HEK293T (cell line): Measurements from ENCODE around the gene BANK1.

Source experiments
- BHLHE40 ChIP-seq: fragments of 450-650 bp; IDR thresholded peaks from 2 replicates; pipeline ENCODE4 v1.6.1; 2016; ENCODE audit warnings: mild to moderate bottlenecking, moderate library complexity, borderline replicate concordance
- ELF4 ChIP-seq: fragments of 450-650 bp; IDR thresholded peaks from 2 replicates; pipeline ENCODE4 v1.6.1; 2017; ENCODE audit warnings: antibody characterized with exemption
- FOXA1 ChIP-seq: fragments of 450-650 bp; IDR thresholded peaks from 2 replicates; pipeline ENCODE4 v1.6.1; 2016; ENCODE audit warnings: mild to moderate bottlenecking
- FOXK2 ChIP-seq: fragments of 450-650 bp; IDR thresholded peaks from 2 replicates; pipeline ENCODE4 v1.6.1; 2016; ENCODE audit warnings: mild to moderate bottlenecking
- SP1 ChIP-seq: fragments of 450-650 bp; IDR thresholded peaks from 2 replicates; pipeline ENCODE4 v1.6.1; 2017
- SUZ12 ChIP-seq: fragments of 450-650 bp; IDR thresholded peaks from 2 replicates; pipeline ENCODE4 v1.6.1; 2016; ENCODE audit warnings: mild to moderate bottlenecking
- TARDBP ChIP-seq: fragments of 450-650 bp; IDR thresholded peaks from 2 replicates; pipeline ENCODE4 v1.6.1; 2016
- TF ChIP-seq, protein P1 (sequence below): fragments of 450-650 bp; IDR thresholded peaks from 2 replicates; pipeline ENCODE4 v1.6.1; 2016

DNA sequence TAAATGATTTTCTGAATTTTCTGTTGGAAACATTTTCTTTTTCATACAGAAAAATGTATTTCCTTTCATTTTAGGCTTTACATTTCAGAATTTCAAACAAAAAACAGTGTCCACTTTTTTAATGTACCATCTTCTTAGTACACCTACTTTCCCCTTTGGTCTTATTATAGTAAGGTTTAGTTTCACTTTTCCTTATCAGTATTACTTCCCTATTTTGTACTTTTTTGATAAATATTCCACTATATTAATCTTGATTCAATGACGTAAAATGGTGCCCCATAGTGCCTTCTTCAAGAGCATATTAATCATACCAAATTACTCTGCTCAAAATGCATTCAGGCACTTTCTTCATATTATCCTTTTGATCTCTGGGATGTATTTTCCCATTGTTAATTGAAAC, 52.5 kb downstream of the BANK1 start:
- no peak for TF ChIP-seq SP1
- no peak for TF ChIP-seq BHLHE40
- no peak for TF ChIP-seq ELF4
- no peak for TF ChIP-seq SUZ12
- TF ChIP-seq TARDBP, result no peak
- TF ChIP-seq FOXA1, result no peak
- no peak for TF ChIP-seq FOXK2
- TF ChIP-seq, protein P1, sequence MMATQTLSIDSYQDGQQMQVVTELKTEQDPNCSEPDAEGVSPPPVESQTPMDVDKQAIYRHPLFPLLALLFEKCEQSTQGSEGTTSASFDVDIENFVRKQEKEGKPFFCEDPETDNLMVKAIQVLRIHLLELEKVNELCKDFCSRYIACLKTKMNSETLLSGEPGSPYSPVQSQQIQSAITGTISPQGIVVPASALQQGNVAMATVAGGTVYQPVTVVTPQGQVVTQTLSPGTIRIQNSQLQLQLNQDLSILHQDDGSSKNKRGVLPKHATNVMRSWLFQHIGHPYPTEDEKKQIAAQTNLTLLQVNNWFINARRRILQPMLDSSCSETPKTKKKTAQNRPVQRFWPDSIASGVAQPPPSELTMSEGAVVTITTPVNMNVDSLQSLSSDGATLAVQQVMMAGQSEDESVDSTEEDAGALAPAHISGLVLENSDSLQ, result no peak
